HFFc6 (cell line): ENCODE measurements around the gene GPR12. TPM values are rescaled to one million over a fixed set of nuclear protein-coding genes. Genes with fewer than 3 reads are reported as not detected.

Experiments used
- DNase-seq: peaks from one replicate; pipeline ENCODE4 v3.0.0-alpha.2; 2018
- H3K27ac Mint-ChIP-seq: 2 replicates; pipeline ENCODE4 v1.8.0; 2020; ENCODE audit warnings: mild to moderate bottlenecking, mixed read lengths
- H3K27me3 Mint-ChIP-seq: 2 replicates; pipeline ENCODE4 v1.8.0; 2021; ENCODE audit warnings: mild to moderate bottlenecking, moderate library complexity, mixed read lengths; ENCODE audit not compliant: insufficient read depth
- H3K36me3 Mint-ChIP-seq: 2 replicates; pipeline ENCODE4 v1.8.0; 2021; ENCODE audit warnings: low read depth, mixed read lengths
- H3K4me1 Mint-ChIP-seq: 2 replicates; pipeline ENCODE4 v1.8.0; 2020; ENCODE audit warnings: low read depth, mixed read lengths
- H3K4me3 Mint-ChIP-seq: 2 replicates; pipeline ENCODE4 v1.8.0; 2020; ENCODE audit warnings: mild to moderate bottlenecking, moderate library complexity, mixed read lengths
- H3K9me3 Mint-ChIP-seq: 2 replicates; pipeline ENCODE4 v1.8.0; 2020; ENCODE audit warnings: mild to moderate bottlenecking, mixed read lengths
- CTCF ChIP-seq: fragments of 200-600 bp; sonication (generic); IDR thresholded peaks from 2 replicates; pipeline ENCODE4 v1.5.0; 2021; ENCODE audit warnings: antibody characterized with exemption, mild to moderate bottlenecking
- total RNA-seq, 6 experiments: library from RNA; stranded (reverse); fragmentation: NEBNext Ultra II Directional; extraction: Animal tissue kit (Norgen Biotek cat#: 25700); gene quantifications; 2 replicates in 1 of 6; 3 replicates in 5 of 6; pipeline ENCODE4 v1.2.3, GENCODE V29; 2021

Gene GPR12
- total RNA-seq, 6 experiments from 2014 or later = not detected

- no peak for TF ChIP-seq CTCF
- H3K4me1 Mint-ChIP-seq = no peaks in the 10 kb centered on the region
- H3K9me3 Mint-ChIP-seq = no peaks in the 10 kb centered on the region; the same call in 1 of the 2 replicates
- peaks cover 4% of the 10 kb centered on the region; the same call in 1 of the 2 replicates for H3K36me3 Mint-ChIP-seq
- H3K27me3 Mint-ChIP-seq = peaks cover 47% of the 10 kb centered on the region
- no peak for DNase-seq
- H3K27ac Mint-ChIP-seq = no peak overlapping the region
- no peak overlapping the region for H3K4me3 Mint-ChIP-seq
Observed at GRCh38 chr13:26758496-26759157, 2.0 kb downstream of the GPR12 start.

GRCh38 chr13:26756961-26757360, 3.6 kb downstream of the GPR12 start:
- no peak for DNase-seq
- Mint-ChIP-seq H3K4me1 (no peaks in the 10 kb centered on the region), H3K4me3 (no peak overlapping the region), H3K36me3 (peaks cover 4% of the 10 kb centered on the region; the same call in 1 of the 2 replicates), H3K27ac (no peak overlapping the region), H3K27me3 (peaks cover 36% of the 10 kb centered on the region), H3K9me3 (no peaks in the 10 kb centered on the region; the same call in 1 of the 2 replicates)
- no peak for TF ChIP-seq CTCF

- H3K27me3 Mint-ChIP-seq = peaks cover 20% of the 10 kb centered on the region; the same call in 1 of the 2 replicates
- H3K36me3 Mint-ChIP-seq = no peaks in the 10 kb centered on the region
- H3K27ac Mint-ChIP-seq = no peak overlapping the region
- H3K4me1 Mint-ChIP-seq = no peaks in the 10 kb centered on the region
- DNase-seq = no peak
- H3K4me3 Mint-ChIP-seq = no peak overlapping the region
- TF ChIP-seq CTCF = no peak
- H3K9me3 Mint-ChIP-seq = no peaks in the 10 kb centered on the region
Observed at GRCh38 chr13:26752671-26753070, 7.9 kb downstream of the GPR12 start.

- Mint-ChIP-seq H3K4me3 (no peak overlapping the region), H3K9me3 (no peaks in the 10 kb centered on the region), H3K36me3 (no peaks in the 10 kb centered on the region), H3K27ac (no peak overlapping the region), H3K27me3 (peaks cover 21% of the 10 kb centered on the region), H3K4me1 (no peaks in the 10 kb centered on the region)
- no peak for DNase-seq
- no peak for TF ChIP-seq CTCF
Observed at GRCh38 chr13:26749905-26750304, 10.7 kb downstream of the GPR12 start.

- Mint-ChIP-seq H3K27me3 (peaks cover 26% of the 10 kb centered on the region), H3K4me1 (no peaks in the 10 kb centered on the region), H3K36me3 (no peaks in the 10 kb centered on the region), H3K9me3 (no peaks in the 10 kb centered on the region), H3K4me3 (no peak overlapping the region), H3K27ac (no peak overlapping the region)
- no peak for TF ChIP-seq CTCF
- no peak for DNase-seq
Observed at GRCh38 chr13:26749285-26749684, 11.3 kb downstream of the GPR12 start.
